Mucosa of gallbladder (tissue), 1 donor: ENCODE measurements around the gene BCO2. TPM values are rescaled to one million over a fixed set of nuclear protein-coding genes. Genes with fewer than 3 reads are reported as not detected.
"Not testable (repeated sequence)": the region's sequence is repeated elsewhere in the genome, so short reads cannot be mapped to it uniquely, and the experiment has no call there.

ENCODE experiments used
- DNase-seq: peaks from one replicate; pipeline ENCODE4 v3.0.0-alpha.2; 2020; ENCODE audit warnings: low spot score
- total RNA-seq: library from RNA; stranded (reverse); gene quantifications from one replicate; pipeline ENCODE4 v1.2.1, GENCODE V29; 2021
- donor health status: DM: no; HTN: no; CAD: no.

The BCO2 gene
- total RNA-seq, result 27.2 TPM

GRCh38 chr11:112174789-112175598 lies at the start of gene BCO2:
Gene BCO2, plus strand, starts transcription at chr11:112175512. Its CDS starts 90 bp downstream, at chr11:112175602.
- DNase-seq, result peak; percentile 90

- DNase-seq, result no peak
These were observed 48.3 kb upstream of the BCO2 start for GRCh38 chr11:112127056-112127455.

- peak; percentile 67 for DNase-seq
These were observed 46.7 kb upstream of the BCO2 start for GRCh38 chr11:112128483-112129121.

GRCh38 chr11:112129656-112130055 lies 45.7 kb upstream of the BCO2 start:
- DNase-seq, result peak; percentile 26

GRCh38 chr11:112132737-112133136 lies 42.6 kb upstream of the BCO2 start:
- no peak for DNase-seq

- no peak for DNase-seq
These were observed 40.8 kb upstream of the BCO2 start for GRCh38 chr11:112134473-112134872.

- no peak for DNase-seq
These were observed 31.7 kb upstream of the BCO2 start for GRCh38 chr11:112143597-112143996.

GRCh38 chr11:112150517-112150916 lies 24.8 kb upstream of the BCO2 start:
- no peak for DNase-seq

- no peak for DNase-seq
These were observed 19.0 kb upstream of the BCO2 start for GRCh38 chr11:112156153-112156955.

- peak; percentile 68 for DNase-seq
These were observed 18.2 kb upstream of the BCO2 start for GRCh38 chr11:112156956-112157766.

GRCh38 chr11:112159098-112160065 lies 15.9 kb upstream of the BCO2 start:
- no peak for DNase-seq

- DNase-seq, result no peak
These were observed 15.0 kb upstream of the BCO2 start for GRCh38 chr11:112160091-112160848.

- DNase-seq, result no peak
These were observed 14.3 kb upstream of the BCO2 start for GRCh38 chr11:112161012-112161411.

- DNase-seq, result not testable (repeated sequence)
These were observed 13.1 kb upstream of the BCO2 start for GRCh38 chr11:112162200-112162599.

GRCh38 chr11:112162761-112163546 lies 12.4 kb upstream of the BCO2 start:
- no peak for DNase-seq

GRCh38 chr11:112163875-112164685 lies 11.2 kb upstream of the BCO2 start, which contains the start of gene IL18:
Gene IL18, minus strand, starts transcription at chr11:112164094. Its CDS starts 9,041 bp downstream, at chr11:112155053.
- peak; percentile 83 for DNase-seq

GRCh38 chr11:112165049-112165448 lies 10.3 kb upstream of the BCO2 start:
- no peak for DNase-seq

- peak; percentile 16 for DNase-seq
These were observed 8.8 kb upstream of the BCO2 start for GRCh38 chr11:112166562-112166961.
